Immature natural killer cell (primary cell): ENCODE results near the gene OSBPL5. TPM values are rescaled to one million over a fixed set of nuclear protein-coding genes. Genes with fewer than 3 reads are reported as not detected.

Experiments
- DNase-seq, 3 donors: peaks; one replicate each; pipeline ENCODE4 v3.0.0; 2022; ENCODE audit warnings: mixed read lengths in 1 of 3
- H3K27ac Mint-ChIP-seq, 6 donors: one replicate each; pipeline ENCODE4 v1.8.0; 2020; ENCODE audit warnings: mixed read lengths in 6 of 6, mild to moderate bottlenecking in 5 of 6, inconsistent platforms in 4 of 6, moderate library complexity in 3 of 6
- H3K27me3 Mint-ChIP-seq, 3 donors: one replicate each; pipeline ENCODE4 v1.8.0; 2020 to 2021; ENCODE audit warnings: low read depth in 3 of 3, mild to moderate bottlenecking in 3 of 3, mixed read lengths in 3 of 3, moderate library complexity in 3 of 3, inconsistent platforms in 1 of 3
- H3K36me3 Mint-ChIP-seq, 3 donors: one replicate each; pipeline ENCODE4 v1.8.0; 2020; ENCODE audit warnings: mixed read lengths in 3 of 3, inconsistent platforms in 2 of 3, mild to moderate bottlenecking in 2 of 3
- H3K4me1 Mint-ChIP-seq, 2 donors: one replicate each; pipeline ENCODE4 v1.8.0; 2020; ENCODE audit warnings: inconsistent platforms in 2 of 2, mild to moderate bottlenecking in 2 of 2, mixed read lengths in 2 of 2, moderate library complexity in 1 of 2
- H3K4me3 Mint-ChIP-seq, 5 donors: one replicate each; pipeline ENCODE4 v1.8.0; 2020; ENCODE audit warnings: mild to moderate bottlenecking in 5 of 5, mixed read lengths in 5 of 5, inconsistent platforms in 3 of 5, moderate library complexity in 3 of 5
- H3K9me3 Mint-ChIP-seq, 6 donors: one replicate each; pipeline ENCODE4 v1.8.0; 2020; ENCODE audit warnings: mild to moderate bottlenecking in 6 of 6, mixed read lengths in 6 of 6, inconsistent platforms in 4 of 6, moderate library complexity in 3 of 6
- polyA plus RNA-seq, 3 donors: library from polyadenylated mRNA; unstranded; fragments of 300-500 nt; fragmentation: Illumina TruSeq; gene quantifications; one replicate each; pipeline ENCODE4 v1.2.3, GENCODE V29; 2021

OSBPL5 gene
- polyA plus RNA-seq, 3 donors from 2014 or later, result 32.8 to 98.9 (median 33.3) TPM

DNA sequence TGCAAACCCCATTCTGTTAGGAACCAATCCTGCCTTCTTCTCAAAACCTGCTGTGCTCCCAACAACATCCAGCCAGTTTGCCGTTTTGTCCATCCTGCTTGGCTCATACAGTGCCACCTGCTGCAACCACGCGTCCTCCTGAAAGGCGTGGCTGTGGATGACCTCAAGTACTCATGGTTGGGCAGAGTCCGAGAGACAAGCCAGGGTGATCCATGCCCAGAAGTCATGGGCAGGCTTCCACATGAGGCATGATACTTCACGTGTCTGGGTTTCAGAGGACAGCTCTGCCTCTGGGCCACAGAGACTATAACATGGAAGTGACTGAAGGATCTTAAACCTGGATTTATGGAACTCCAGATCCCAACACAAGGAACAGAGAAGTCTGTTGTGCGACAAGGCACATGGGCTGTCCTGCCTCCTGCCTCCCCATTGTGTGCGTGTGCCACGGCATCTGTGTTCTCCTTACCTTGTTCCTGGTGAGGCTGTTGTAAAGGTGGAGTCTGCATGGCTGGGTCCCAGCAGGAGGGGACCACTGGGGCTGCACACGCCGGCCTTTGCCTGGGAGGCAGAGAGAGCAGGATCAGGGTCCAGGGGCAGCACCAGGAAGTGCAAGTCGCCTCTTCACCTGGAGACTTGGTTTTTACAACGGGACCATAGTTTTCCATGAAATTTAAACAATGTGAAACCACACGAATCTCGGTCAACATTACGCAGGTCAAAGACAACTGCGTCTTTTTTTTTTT lies 123.2 kb downstream of the OSBPL5 start:
- no peaks in the 10 kb centered on the region for H3K9me3 Mint-ChIP-seq

GRCh38 chr11:3040881-3041280 lies 124.2 kb downstream of the OSBPL5 start:
- Mint-ChIP-seq H3K27ac (peak overlapping the region in 2 of 6 donors; percentile 3 to 14), H3K9me3 (no peaks in the 10 kb centered on the region), H3K4me1 (peaks cover 37% of the 10 kb centered on the region in 2 donors), H3K36me3 (peaks cover 9 to 42% (median 17%) of the 10 kb centered on the region in 3 donors), H3K4me3 (no peak overlapping the region), H3K27me3 (peaks cover 0 to 1% (median 0%) of the 10 kb centered on the region in 3 donors)
- no peak for DNase-seq

More for the DNA sequence above, 123.2 kb downstream of the OSBPL5 start:
- peaks cover 3 to 34% (median 9%) of the 10 kb centered on the region in 3 donors for H3K36me3 Mint-ChIP-seq
- H3K27ac Mint-ChIP-seq, result no peak overlapping the region
- H3K27me3 Mint-ChIP-seq, result peaks cover 0 to 1% (median 0%) of the 10 kb centered on the region in 3 donors
- peaks cover 27% of the 10 kb centered on the region in 2 donors for H3K4me1 Mint-ChIP-seq
- no peak overlapping the region for H3K4me3 Mint-ChIP-seq
- no peak for DNase-seq

DNA sequence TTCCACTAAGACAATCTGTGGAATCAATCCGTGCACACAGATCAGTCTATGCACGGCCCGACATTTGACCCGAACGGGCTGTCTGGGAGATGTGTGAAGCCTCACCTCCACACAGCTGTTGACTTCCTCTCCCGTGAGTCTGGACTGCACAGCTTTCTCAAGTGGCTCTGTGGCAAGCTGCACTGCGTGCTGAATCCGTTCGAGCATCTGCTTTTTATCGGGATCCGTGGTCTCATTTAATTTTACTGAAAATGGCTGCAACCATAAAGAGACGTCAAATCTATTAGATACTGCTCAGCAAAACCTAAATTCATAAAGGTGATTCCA lies 127.2 kb downstream of the OSBPL5 start:
- Mint-ChIP-seq H3K27ac (peak overlapping the region; percentile 7 to 84 (median 52)), H3K27me3 (peaks cover 0 to 1% (median 0%) of the 10 kb centered on the region in 3 donors), H3K4me1 (peaks cover 37 to 42% of the 10 kb centered on the region in 2 donors), H3K36me3 (peaks cover 14 to 42% (median 17%) of the 10 kb centered on the region in 3 donors), H3K4me3 (peak overlapping the region in 4 of 5 donors; percentile 6 to 58 (median 48)), H3K9me3 (no peaks in the 10 kb centered on the region)
- DNase-seq, result peak in 1 of 3 donors; percentile 19

Other genes starting within 250 kb of the OSBPL5 start
- gene PHLDA2, start 235.9 kb downstream of the OSBPL5 start, polyA plus RNA-seq, result under 1 TPM in 1 of 3 donors, not detected in 2; 0.27 TPM
- 100 to 1,000 TPM; 131 to 157 (median 139) TPM for gene NAP1L4, start 173.0 kb downstream of the OSBPL5 start, polyA plus RNA-seq
- 10 to 100 TPM; 32.6 to 48.9 (median 44.2) TPM for gene CARS1, start 107.9 kb downstream of the OSBPL5 start, polyA plus RNA-seq
- gene MRGPRG, start 53.5 kb upstream of the OSBPL5 start, polyA plus RNA-seq, result not detected
- not detected for gene MRGPRE, start 67.1 kb upstream of the OSBPL5 start, polyA plus RNA-seq
- 10 to 100 TPM; 18.2 to 27.0 (median 19.5) TPM for gene ZNF195, start 213.8 kb upstream of the OSBPL5 start, polyA plus RNA-seq